Body of pancreas (tissue), 4 donors: ENCODE measurements around the gene KIAA0930.

Experiments
- POLR2A ChIP-seq, 3 donors: fragments of 450-650 bp; IDR thresholded peaks; one replicate each; pipeline ENCODE4 v1.6.1; 2016; ENCODE audit warnings: antibody characterized with exemption in 3 of 3, mild to moderate bottlenecking in 2 of 3
- TF ChIP-seq, protein P1 (sequence below), 7 experiments: fragments of 450-650 bp in 4 of 7; fragments of 200-600 bp in 3 of 7; sonication (generic) in 3 of 7; IDR thresholded peaks; one replicate each; pipeline ENCODE4 v1.5.1; 2016 to 2019; ENCODE audit warnings: antibody characterized with exemption in 7 of 7

DNA sequence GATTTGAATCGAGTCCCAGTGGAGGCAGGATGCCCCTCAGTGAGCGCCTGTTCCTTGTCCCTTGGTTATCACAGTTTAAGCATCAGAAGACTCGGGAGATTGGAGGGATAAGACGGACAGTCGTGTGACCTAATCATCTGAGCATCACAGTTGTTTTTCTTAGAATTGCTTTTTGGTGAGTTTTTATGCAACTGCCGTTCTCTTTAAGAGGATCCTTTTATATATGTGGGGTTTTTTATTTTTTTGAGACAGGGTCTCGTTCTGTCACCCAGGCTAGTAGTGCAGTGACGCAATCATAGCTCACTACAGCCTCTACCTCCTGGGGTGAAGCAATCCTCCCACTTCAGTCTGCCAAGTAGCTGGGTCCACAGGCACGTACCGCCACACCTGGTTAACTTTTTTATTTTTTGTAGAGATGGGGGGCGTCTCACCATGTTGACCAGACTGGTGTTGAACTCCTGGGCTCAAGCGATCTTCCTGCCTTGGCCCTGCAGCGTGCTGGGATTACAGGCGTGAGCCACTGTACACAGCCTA lies 60.5 kb downstream of the KIAA0930 start:
- TF ChIP-seq, protein P1, sequence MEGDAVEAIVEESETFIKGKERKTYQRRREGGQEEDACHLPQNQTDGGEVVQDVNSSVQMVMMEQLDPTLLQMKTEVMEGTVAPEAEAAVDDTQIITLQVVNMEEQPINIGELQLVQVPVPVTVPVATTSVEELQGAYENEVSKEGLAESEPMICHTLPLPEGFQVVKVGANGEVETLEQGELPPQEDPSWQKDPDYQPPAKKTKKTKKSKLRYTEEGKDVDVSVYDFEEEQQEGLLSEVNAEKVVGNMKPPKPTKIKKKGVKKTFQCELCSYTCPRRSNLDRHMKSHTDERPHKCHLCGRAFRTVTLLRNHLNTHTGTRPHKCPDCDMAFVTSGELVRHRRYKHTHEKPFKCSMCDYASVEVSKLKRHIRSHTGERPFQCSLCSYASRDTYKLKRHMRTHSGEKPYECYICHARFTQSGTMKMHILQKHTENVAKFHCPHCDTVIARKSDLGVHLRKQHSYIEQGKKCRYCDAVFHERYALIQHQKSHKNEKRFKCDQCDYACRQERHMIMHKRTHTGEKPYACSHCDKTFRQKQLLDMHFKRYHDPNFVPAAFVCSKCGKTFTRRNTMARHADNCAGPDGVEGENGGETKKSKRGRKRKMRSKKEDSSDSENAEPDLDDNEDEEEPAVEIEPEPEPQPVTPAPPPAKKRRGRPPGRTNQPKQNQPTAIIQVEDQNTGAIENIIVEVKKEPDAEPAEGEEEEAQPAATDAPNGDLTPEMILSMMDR (IDR thresholded peaks at IDR 0.05), result no peak
- no peak for TF ChIP-seq POLR2A (IDR thresholded peaks at IDR 0.05)
